Caco-2 (cell line): ENCODE results near the gene ANXA2. TPM values are rescaled to one million over a fixed set of nuclear protein-coding genes. Genes with fewer than 3 reads are reported as not detected.

Experiments used
- BruUV-seq: library from RNA; stranded (reverse); fragments of 400-500 nt; replicated peaks from 2 replicates; lab custom pipeline; 2021; lab: Mats Ljungman, UMichigan
- CTCF ChIA-PET: fragments of 300-600 bp; sonication (Branson Sonifier 250); formaldehyde crosslinking; loops from one replicate; lab custom pipeline; 2022; ENCODE audit warnings: antibody characterized with exemption; lab: Charles Lee
- POLR2A ChIA-PET: fragments of 300-600 bp; sonication (Branson Sonifier 250); formaldehyde crosslinking; loops from one replicate; lab custom pipeline; 2022; ENCODE audit warnings: antibody characterized with exemption; lab: Charles Lee
- DNase-seq, 2 experiments: peaks; one replicate each; pipeline versions ENCODE4 v3.0.0 to v3.0.0-alpha.2; 2020 to 2022
- H3K27me3 ChIP-seq: replicated peaks from 2 replicates; pipeline ENCODE4 v1.6.0; 2011; ENCODE audit warnings: low read length; ENCODE audit not compliant: control insufficient read depth, insufficient read depth
- H3K36me3 ChIP-seq: 2 replicates; pipeline ENCODE4 v1.5.1; 2011; ENCODE audit warnings: low read length; ENCODE audit not compliant: control insufficient read depth, insufficient read depth
- H3K4me1 ChIP-seq: fragments of 250-450 bp; sonication (Bioruptor Pico); 2 replicates; pipeline ENCODE4 v1.5.1; 2020; ENCODE audit warnings: mild to moderate bottlenecking
- H3K4me3 ChIP-seq: 2 replicates; pipeline ENCODE4 v1.5.1; 2011; ENCODE audit warnings: low read depth, mild to moderate bottlenecking, control low read depth, low read length
- H3K9me3 ChIP-seq: fragments of 250-450 bp; sonication (Bioruptor Pico); 2 replicates; pipeline ENCODE4 v1.5.1; 2020; ENCODE audit warnings: mild to moderate bottlenecking, moderate library complexity
- H3K27ac Mint-ChIP-seq: one replicate; pipeline ENCODE4 v1.8.0; 2022; ENCODE audit warnings: mixed read lengths; ENCODE audit not compliant: unreplicated experiment
- H3K27me3 Mint-ChIP-seq: one replicate; pipeline ENCODE4 v1.8.0; 2022; ENCODE audit warnings: mixed read lengths; ENCODE audit not compliant: insufficient read depth, unreplicated experiment
- H3K36me3 Mint-ChIP-seq: one replicate; pipeline ENCODE4 v1.8.0; 2022; ENCODE audit warnings: mild to moderate bottlenecking, mixed read lengths; ENCODE audit not compliant: insufficient read depth, unreplicated experiment
- H3K4me1 Mint-ChIP-seq: one replicate; pipeline ENCODE4 v1.8.0; 2022; ENCODE audit warnings: low read depth, mixed read lengths; ENCODE audit not compliant: unreplicated experiment
- H3K4me3 Mint-ChIP-seq: one replicate; pipeline ENCODE4 v1.8.0; 2022; ENCODE audit warnings: mild to moderate bottlenecking, moderate library complexity, mixed read lengths; ENCODE audit not compliant: unreplicated experiment
- H3K9me3 Mint-ChIP-seq: one replicate; pipeline ENCODE4 v1.8.0; 2022; ENCODE audit warnings: mixed read lengths; ENCODE audit not compliant: unreplicated experiment
- CTCF ChIP-seq, 2 experiments: fragments of 200-600 bp in 1 of 2; IDR thresholded peaks; 1 replicate in 1 of 2; 2 replicates in 1 of 2; pipeline versions ENCODE4 v1.5.1 to v1.8.0; 2011 to 2022; ENCODE audit warnings: antibody characterized with exemption in 1 of 2, control low read depth in 1 of 2, inconsistent platforms in 1 of 2, low read depth in 1 of 2, low read length in 1 of 2, mild to moderate bottlenecking in 1 of 2, moderate library complexity in 1 of 2; ENCODE audit not compliant: insufficient read depth in 1 of 2, severe bottlenecking in 1 of 2, unreplicated experiment in 1 of 2
- intact Hi-C: fragments of 100-400 bp; cut with micrococcal nuclease; formaldehyde crosslinking; loops from one replicate; pipeline ENCODE4 v1.10.0; 2022; ENCODE audit not compliant: unreplicated experiment
- total RNA-seq: library from RNA; stranded (reverse); gene quantifications from 2 replicates; pipeline ENCODE4 v1.2.3, GENCODE V29; 2022

Gene ANXA2
- total RNA-seq, 1 experiment from 2014 or later: 1,141 TPM

GRCh38 chr15:60438646-60439045, 40.9 kb upstream of the ANXA2 start:
- no peak overlapping the region for H3K4me3 ChIP-seq
- no peak overlapping the region for H3K27ac Mint-ChIP-seq
- ChIA-PET POLR2A (no interaction called here), CTCF (interaction anchor here (0.6 kb wide), 1 partner anchor 154 kb away, joined by 3 read pairs; no protein-coding TSS in a partner anchor)
- H3K36me3 Mint-ChIP-seq: peaks cover 6% of the 10 kb centered on the region
- no peak for DNase-seq
- H3K4me1 ChIP-seq: no peaks in the 10 kb centered on the region
- no peaks in the 10 kb centered on the region for H3K27me3 ChIP-seq
- no peak overlapping the region for H3K4me3 Mint-ChIP-seq
- no peaks in the 10 kb centered on the region for H3K9me3 Mint-ChIP-seq
- no peak for TF ChIP-seq CTCF (IDR thresholded peaks at IDR 0.05; ENCODE audit: insufficient read depth in 1 of 2, low read depth in 1 of 2, low read length in 1 of 2, severe bottlenecking in 1 of 2, unreplicated experiment in 1 of 2)
- H3K9me3 ChIP-seq: no peaks in the 10 kb centered on the region
- no peaks in the 10 kb centered on the region for H3K36me3 ChIP-seq
- BruUV-seq: no TSS peak
- H3K4me1 Mint-ChIP-seq: no peaks in the 10 kb centered on the region
- intact Hi-C loops: no loop called here
- no peaks in the 10 kb centered on the region for H3K27me3 Mint-ChIP-seq

GRCh38 chr15:60428935-60429334, 31.1 kb upstream of the ANXA2 start:
- no peak for DNase-seq
- H3K27me3 ChIP-seq: no peaks in the 10 kb centered on the region
- H3K36me3 Mint-ChIP-seq: peaks cover 12% of the 10 kb centered on the region
- ChIA-PET CTCF (no interaction called here), POLR2A (no interaction called here)
- H3K4me1 ChIP-seq: 0 out of 2 replicates have a peak, but pooled peaks cover under 1% of the 10 kb centered on the region
- no peaks in the 10 kb centered on the region for H3K9me3 Mint-ChIP-seq
- H3K27me3 Mint-ChIP-seq: no peaks in the 10 kb centered on the region
- intact Hi-C loops: no loop called here
- no peak for TF ChIP-seq CTCF (IDR thresholded peaks at IDR 0.05; ENCODE audit: insufficient read depth in 1 of 2, low read depth in 1 of 2, low read length in 1 of 2, severe bottlenecking in 1 of 2, unreplicated experiment in 1 of 2)
- no peak overlapping the region for H3K4me3 ChIP-seq
- H3K27ac Mint-ChIP-seq: no peak overlapping the region
- BruUV-seq: no TSS peak
- H3K9me3 ChIP-seq: no peaks in the 10 kb centered on the region
- peaks cover 4% of the 10 kb centered on the region for H3K4me1 Mint-ChIP-seq
- H3K4me3 Mint-ChIP-seq: no peak overlapping the region
- no peaks in the 10 kb centered on the region for H3K36me3 ChIP-seq

GRCh38 chr15:60426870-60427508, 29.2 kb upstream of the ANXA2 start:
- DNase-seq: no peak
- Histone ChIP-seq H3K27me3 (no peaks in the 10 kb centered on the region), H3K4me1 (0 out of 2 replicates have a peak, but pooled peaks cover 8% of the 10 kb centered on the region), H3K36me3 (no peaks in the 10 kb centered on the region), H3K4me3 (no peak overlapping the region), H3K9me3 (no peaks in the 10 kb centered on the region)
- no TSS peak for BruUV-seq
- no peaks in the 10 kb centered on the region for H3K9me3 Mint-ChIP-seq
- no peak overlapping the region for H3K27ac Mint-ChIP-seq
- peaks cover 11% of the 10 kb centered on the region for H3K36me3 Mint-ChIP-seq
- H3K4me3 Mint-ChIP-seq: no peak overlapping the region
- H3K4me1 Mint-ChIP-seq: peaks cover 8% of the 10 kb centered on the region
- intact Hi-C loops: no loop called here
- ChIA-PET POLR2A (no interaction called here), CTCF (no interaction called here)
- no peak for TF ChIP-seq CTCF (IDR thresholded peaks at IDR 0.05; ENCODE audit: insufficient read depth in 1 of 2, low read depth in 1 of 2, low read length in 1 of 2, severe bottlenecking in 1 of 2, unreplicated experiment in 1 of 2)
- H3K27me3 Mint-ChIP-seq: no peaks in the 10 kb centered on the region
